HEK293 (cell line): ENCODE results near the gene COX7A2.

Source experiments
- CTCF ChIP-seq: fragments of 450-650 bp; formaldehyde crosslinking; IDR thresholded peaks from 2 replicates; pipeline ENCODE4 v1.5.1; 2016; ENCODE audit warnings: missing biosample characterization, missing genetic modification characterization
- ELK4 ChIP-seq: IDR thresholded peaks from 2 replicates; pipeline ENCODE4 v1.6.1; 2011; ENCODE audit warnings: mild to moderate bottlenecking, low read depth, low read length, borderline replicate concordance
- YY1 ChIP-seq: fragments of 450-650 bp; formaldehyde crosslinking; IDR thresholded peaks from 2 replicates; pipeline ENCODE4 v1.5.1; 2018; ENCODE audit warnings: missing biosample characterization, missing genetic modification characterization
- ZNF404 ChIP-seq: fragments of 450-650 bp; formaldehyde crosslinking; IDR thresholded peaks from 2 replicates; pipeline ENCODE4 v1.5.1; 2017; ENCODE audit warnings: missing biosample characterization, missing genetic modification characterization
- ZNF600 ChIP-seq: fragments of 450-650 bp; formaldehyde crosslinking; IDR thresholded peaks from 2 replicates; pipeline ENCODE4 v1.5.1; 2016; ENCODE audit warnings: missing biosample characterization, missing genetic modification characterization
- TF ChIP-seq, protein P1 (sequence below): fragments of 450-650 bp; formaldehyde crosslinking; IDR thresholded peaks from 2 replicates; pipeline ENCODE4 v1.5.1; 2016; ENCODE audit warnings: missing biosample characterization, missing genetic modification characterization

DNA sequence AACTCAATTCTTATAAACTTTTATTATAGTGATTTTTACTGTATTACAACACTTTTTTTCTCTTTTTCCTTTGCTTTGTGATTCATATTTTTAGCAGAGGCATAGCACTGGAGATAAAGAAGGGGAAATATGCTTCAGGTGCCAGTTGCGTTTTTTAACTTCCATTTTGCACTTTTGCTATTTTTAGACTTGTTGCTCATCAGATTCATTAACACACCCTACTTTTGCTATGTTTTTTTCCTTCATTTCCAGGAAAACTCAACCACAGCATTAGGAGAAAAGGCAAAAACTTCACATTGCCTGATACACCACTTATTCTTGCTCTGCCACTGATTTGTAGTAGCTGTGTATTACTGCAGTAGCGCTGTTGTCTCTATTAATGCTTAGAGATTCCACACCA is 49.0 kb upstream of the COX7A2 start:
- no peak for TF ChIP-seq CTCF (tag by site-specific recombination)
- TF ChIP-seq, protein P1, sequence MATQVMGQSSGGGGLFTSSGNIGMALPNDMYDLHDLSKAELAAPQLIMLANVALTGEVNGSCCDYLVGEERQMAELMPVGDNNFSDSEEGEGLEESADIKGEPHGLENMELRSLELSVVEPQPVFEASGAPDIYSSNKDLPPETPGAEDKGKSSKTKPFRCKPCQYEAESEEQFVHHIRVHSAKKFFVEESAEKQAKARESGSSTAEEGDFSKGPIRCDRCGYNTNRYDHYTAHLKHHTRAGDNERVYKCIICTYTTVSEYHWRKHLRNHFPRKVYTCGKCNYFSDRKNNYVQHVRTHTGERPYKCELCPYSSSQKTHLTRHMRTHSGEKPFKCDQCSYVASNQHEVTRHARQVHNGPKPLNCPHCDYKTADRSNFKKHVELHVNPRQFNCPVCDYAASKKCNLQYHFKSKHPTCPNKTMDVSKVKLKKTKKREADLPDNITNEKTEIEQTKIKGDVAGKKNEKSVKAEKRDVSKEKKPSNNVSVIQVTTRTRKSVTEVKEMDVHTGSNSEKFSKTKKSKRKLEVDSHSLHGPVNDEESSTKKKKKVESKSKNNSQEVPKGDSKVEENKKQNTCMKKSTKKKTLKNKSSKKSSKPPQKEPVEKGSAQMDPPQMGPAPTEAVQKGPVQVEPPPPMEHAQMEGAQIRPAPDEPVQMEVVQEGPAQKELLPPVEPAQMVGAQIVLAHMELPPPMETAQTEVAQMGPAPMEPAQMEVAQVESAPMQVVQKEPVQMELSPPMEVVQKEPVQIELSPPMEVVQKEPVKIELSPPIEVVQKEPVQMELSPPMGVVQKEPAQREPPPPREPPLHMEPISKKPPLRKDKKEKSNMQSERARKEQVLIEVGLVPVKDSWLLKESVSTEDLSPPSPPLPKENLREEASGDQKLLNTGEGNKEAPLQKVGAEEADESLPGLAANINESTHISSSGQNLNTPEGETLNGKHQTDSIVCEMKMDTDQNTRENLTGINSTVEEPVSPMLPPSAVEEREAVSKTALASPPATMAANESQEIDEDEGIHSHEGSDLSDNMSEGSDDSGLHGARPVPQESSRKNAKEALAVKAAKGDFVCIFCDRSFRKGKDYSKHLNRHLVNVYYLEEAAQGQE (tag by site-specific recombination): no peak
- no peak for TF ChIP-seq ELK4
- no peak for TF ChIP-seq ZNF404 (tag by site-specific recombination)
- TF ChIP-seq YY1 (tag by site-specific recombination): no peak
- TF ChIP-seq ZNF600 (tag by site-specific recombination): no peak
